HG03460 (cell line): ENCODE data around the gene CARD19.

ENCODE experiments used
- ATAC-seq: cut with Tn5 transposase; IDR thresholded peaks from one replicate; pipeline ENCODE4 v1.9.1; 2021; ENCODE audit not compliant: unreplicated experiment

CARD19 gene

GRCh38 chr9:93149361-93149760 is 53.3 kb downstream of the CARD19 start:
- no peak for ATAC-seq

- ATAC-seq, result no peak
Observed at GRCh38 chr9:93151097-93151784, 55.2 kb downstream of the CARD19 start.

GRCh38 chr9:93154293-93154903 is 58.4 kb downstream of the CARD19 start:
- no peak for ATAC-seq

GRCh38 chr9:93155716-93156474 is 59.9 kb downstream of the CARD19 start:
- ATAC-seq, result no peak

- peak; percentile 55 for ATAC-seq
Observed at GRCh38 chr9:93156475-93157008, 60.5 kb downstream of the CARD19 start.

- ATAC-seq, result peak; percentile 92
Observed at GRCh38 chr9:93159601-93160471, 63.8 kb downstream of the CARD19 start.

GRCh38 chr9:93161786-93162562 is 66.0 kb downstream of the CARD19 start:
- no peak for ATAC-seq
